ENCODE measurements around the gene TMEM39B.

DNA sequence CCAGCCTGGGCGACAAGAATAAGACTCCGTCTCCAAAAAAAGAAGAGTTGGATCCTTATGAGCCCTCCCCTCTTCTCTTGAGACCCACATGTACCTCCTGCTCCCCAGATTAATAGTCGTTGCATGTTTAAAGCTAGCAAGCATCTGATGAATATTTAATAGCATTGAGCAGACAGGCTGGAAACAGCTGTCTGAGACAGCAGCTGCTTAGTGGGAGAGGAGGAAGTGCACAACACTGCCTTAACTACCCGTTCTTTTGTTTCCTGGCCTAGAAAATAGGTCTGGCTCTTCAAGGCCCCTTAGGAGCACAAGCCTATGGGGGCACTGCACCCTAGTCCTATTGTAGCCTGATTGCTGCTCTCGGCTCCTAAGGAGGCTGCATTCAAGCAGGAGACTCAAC is 17.3 kb upstream of the TMEM39B start:
- TF ChIP-seq CTCF (conservative IDR thresholded peaks at IDR 0.05; ENCODE audit: low read depth, low read length) (no peak), EZH2phosphoT487 (IDR thresholded peaks at IDR 0.05; ENCODE audit: borderline replicate concordance, low read length) (no peak)
